Activated CD8-positive, alpha-beta memory T cell treated with anti-CD3 and anti-CD28 coated beads, Interleukin-2, amount 50 U/mL, for 1 hour (primary cell): ENCODE measurements around the gene MX2.
"Not testable (repeated sequence)": the region's sequence is repeated elsewhere in the genome, so short reads cannot be mapped to it uniquely, and the experiment has no call there.

Experiments used
- DNase-seq: peaks from one replicate; pipeline ENCODE4 v3.0.0-alpha.2; 2020; ENCODE audit errors: extremely low read depth

MX2 gene

GRCh38 chr21:41361786-41362604 is at the start of gene MX2:
TSS of gene MX2 (plus strand) at chr21:41362027. CDS start at chr21:41376907, 14,880 bp downstream.
- DNase-seq = peak; percentile 74

- DNase-seq = not testable (repeated sequence)
Observed at GRCh38 chr21:41313285-41314164, 48.3 kb upstream of the MX2 start.

- DNase-seq = no peak
Observed at GRCh38 chr21:41315726-41316125, 46.1 kb upstream of the MX2 start.

GRCh38 chr21:41316200-41317062 is 45.4 kb upstream of the MX2 start, which contains the start of gene FAM3B:
TSS of gene FAM3B (plus strand) at chr21:41316801. CDS start at chr21:41316880, 79 bp downstream.
- no peak for DNase-seq

- no peak for DNase-seq
Observed at GRCh38 chr21:41317063-41317392, 44.8 kb upstream of the MX2 start.

GRCh38 chr21:41317458-41317857 is 44.4 kb upstream of the MX2 start:
- DNase-seq = no peak

- no peak for DNase-seq
Observed at GRCh38 chr21:41318218-41318617, 43.6 kb upstream of the MX2 start.

GRCh38 chr21:41319273-41319672 is 42.6 kb upstream of the MX2 start:
- no peak for DNase-seq

- DNase-seq = no peak
Observed at GRCh38 chr21:41321211-41321907, 40.5 kb upstream of the MX2 start.

GRCh38 chr21:41321908-41322495 is 39.8 kb upstream of the MX2 start:
- no peak for DNase-seq

- DNase-seq = no peak
Observed at GRCh38 chr21:41322496-41323382, 39.1 kb upstream of the MX2 start.

- no peak for DNase-seq
Observed at GRCh38 chr21:41325138-41325912, 36.5 kb upstream of the MX2 start.

GRCh38 chr21:41326414-41327080 is 35.3 kb upstream of the MX2 start:
- DNase-seq = no peak

- DNase-seq = no peak
Observed at GRCh38 chr21:41327753-41328152, 34.1 kb upstream of the MX2 start.

GRCh38 chr21:41328660-41329607 is 32.9 kb upstream of the MX2 start:
- no peak for DNase-seq

- no peak for DNase-seq
Observed at GRCh38 chr21:41333752-41334151, 28.1 kb upstream of the MX2 start.

- DNase-seq = no peak
Observed at GRCh38 chr21:41337515-41337914, 24.3 kb upstream of the MX2 start.
